GM19023 (cell line): ENCODE results near the gene LNX2.

Experiments
- ATAC-seq: cut with Tn5 transposase; IDR thresholded peaks from one replicate; pipeline ENCODE4 v1.9.1; 2021; ENCODE audit warnings: mild to moderate bottlenecking, moderate library complexity; ENCODE audit not compliant: unreplicated experiment

Gene LNX2

GRCh38 chr13:27620377-27621115 lies at the start of gene LNX2:
LNX2 (minus strand) TSS chr13:27620529; CDS start chr13:27581703, 38,826 bp downstream.
- ATAC-seq = peak; percentile 88

GRCh38 chr13:27667946-27668345 lies 47.6 kb upstream of the LNX2 start:
- ATAC-seq = no peak

- ATAC-seq = no peak
Measured at GRCh38 chr13:27666951-27667350, 46.6 kb upstream of the LNX2 start.

GRCh38 chr13:27665761-27666160 lies 45.4 kb upstream of the LNX2 start:
- no peak for ATAC-seq

- no peak for ATAC-seq
Measured at GRCh38 chr13:27665333-27665732, 45.0 kb upstream of the LNX2 start.

GRCh38 chr13:27663947-27664346 lies 43.6 kb upstream of the LNX2 start:
- ATAC-seq = no peak

GRCh38 chr13:27662738-27663470 lies 42.6 kb upstream of the LNX2 start:
- ATAC-seq = no peak

GRCh38 chr13:27661017-27661416 lies 40.7 kb upstream of the LNX2 start:
- no peak for ATAC-seq

- ATAC-seq = no peak
Measured at GRCh38 chr13:27660511-27660910, 40.2 kb upstream of the LNX2 start.

- ATAC-seq = no peak
Measured at GRCh38 chr13:27659145-27659865, 39.0 kb upstream of the LNX2 start.

- no peak for ATAC-seq
Measured at GRCh38 chr13:27658546-27658945, 38.2 kb upstream of the LNX2 start.

GRCh38 chr13:27657724-27658123 lies 37.4 kb upstream of the LNX2 start:
- ATAC-seq = no peak

GRCh38 chr13:27654816-27655215 lies 34.5 kb upstream of the LNX2 start:
- ATAC-seq = no peak

- no peak for ATAC-seq
Measured at GRCh38 chr13:27654059-27654458, 33.7 kb upstream of the LNX2 start.

- ATAC-seq = no peak
Measured at GRCh38 chr13:27650312-27650711, 30.0 kb upstream of the LNX2 start.

- ATAC-seq = no peak
Measured at GRCh38 chr13:27644302-27644701, 24.0 kb upstream of the LNX2 start.

- no peak for ATAC-seq
Measured at GRCh38 chr13:27643334-27644132, 23.2 kb upstream of the LNX2 start.

GRCh38 chr13:27641711-27642502 lies 21.6 kb upstream of the LNX2 start:
- ATAC-seq = no peak

- ATAC-seq = no peak
Measured at GRCh38 chr13:27639186-27639585, 18.9 kb upstream of the LNX2 start.

GRCh38 chr13:27638521-27638920 lies 18.2 kb upstream of the LNX2 start:
- ATAC-seq = no peak
